Nephron progenitor cell (in vitro differentiated cells): Measurements from ENCODE around the gene NR1D2.
"Not testable (repeated sequence)": the region's sequence is repeated elsewhere in the genome, so short reads cannot be mapped to it uniquely, and the experiment has no call there.

Experiments used
- DNase-seq: peaks from one replicate; pipeline ENCODE4 v3.0.0; 2021
- H3K27ac Mint-ChIP-seq: 2 replicates; pipeline ENCODE4 v1.8.0; 2021; ENCODE audit warnings: mild to moderate bottlenecking, moderate library complexity, mixed read lengths
- H3K27me3 Mint-ChIP-seq: 2 replicates; pipeline ENCODE4 v1.8.0; 2021; ENCODE audit warnings: mild to moderate bottlenecking, low read depth, mixed read lengths; ENCODE audit not compliant: poor library complexity
- H3K36me3 Mint-ChIP-seq: 2 replicates; pipeline ENCODE4 v1.8.0; 2021; ENCODE audit warnings: low read depth, mixed read lengths
- H3K4me1 Mint-ChIP-seq: 2 replicates; pipeline ENCODE4 v1.8.0; 2021; ENCODE audit warnings: mixed read lengths
- H3K4me3 Mint-ChIP-seq: 2 replicates; pipeline ENCODE4 v1.8.0; 2021; ENCODE audit warnings: mild to moderate bottlenecking, moderate library complexity, mixed read lengths
- H3K9me3 Mint-ChIP-seq: 2 replicates; pipeline ENCODE4 v1.8.0; 2021; ENCODE audit warnings: mild to moderate bottlenecking, moderate library complexity, mixed read lengths
- TF ChIP-seq, protein P1 (sequence below): fragments of 200-600 bp; sonication (generic); IDR thresholded peaks from 2 replicates; pipeline ENCODE4 v1.5.0; 2021; ENCODE audit warnings: antibody characterized with exemption

NR1D2 gene

DNA sequence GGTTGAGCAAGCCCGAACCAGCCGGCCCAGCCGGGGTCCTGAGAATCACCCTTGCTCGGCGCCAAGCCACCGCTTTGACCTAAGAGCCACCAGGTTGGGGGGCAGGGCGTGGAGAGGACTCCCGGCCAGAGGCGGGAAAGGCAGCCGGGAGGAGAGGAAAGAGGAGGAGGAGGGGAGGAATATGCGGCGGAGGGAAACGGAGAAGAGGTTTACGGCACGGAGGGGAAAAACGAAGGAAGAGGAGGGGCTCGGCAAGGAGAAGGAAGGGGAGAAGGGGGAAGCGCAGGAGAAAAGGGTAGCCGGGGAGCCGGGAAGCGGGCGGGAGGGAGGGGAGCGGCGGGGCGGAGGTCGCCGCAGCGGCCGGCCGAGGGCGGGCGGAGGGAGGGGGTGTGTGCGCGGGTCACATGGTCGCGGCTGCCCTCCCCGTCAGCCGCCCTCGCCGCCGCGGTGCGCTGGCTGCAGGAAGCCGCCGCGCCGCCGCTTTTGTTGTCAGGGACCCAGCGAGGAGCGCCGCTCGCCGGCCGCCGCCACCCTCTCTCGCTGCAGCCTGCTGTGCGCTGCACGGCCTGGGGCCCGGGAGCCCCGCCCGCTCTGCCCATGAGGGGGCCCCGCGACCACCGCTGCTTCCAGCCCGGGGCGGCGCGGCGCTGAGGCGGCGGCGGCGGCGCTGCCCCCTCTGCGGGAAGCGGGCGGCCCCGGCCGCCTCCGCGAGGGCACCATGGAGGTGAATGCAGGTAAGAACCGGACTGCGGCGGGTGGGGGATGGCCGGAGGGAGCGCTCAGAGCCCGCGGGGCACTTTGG is at the start of gene NR1D2:
Gene NR1D2, plus strand, starts transcription at position 426 of the 802 bp plus-strand sequence. Its CDS starts 293 bp downstream, at position 719.
- TF ChIP-seq, protein P1, sequence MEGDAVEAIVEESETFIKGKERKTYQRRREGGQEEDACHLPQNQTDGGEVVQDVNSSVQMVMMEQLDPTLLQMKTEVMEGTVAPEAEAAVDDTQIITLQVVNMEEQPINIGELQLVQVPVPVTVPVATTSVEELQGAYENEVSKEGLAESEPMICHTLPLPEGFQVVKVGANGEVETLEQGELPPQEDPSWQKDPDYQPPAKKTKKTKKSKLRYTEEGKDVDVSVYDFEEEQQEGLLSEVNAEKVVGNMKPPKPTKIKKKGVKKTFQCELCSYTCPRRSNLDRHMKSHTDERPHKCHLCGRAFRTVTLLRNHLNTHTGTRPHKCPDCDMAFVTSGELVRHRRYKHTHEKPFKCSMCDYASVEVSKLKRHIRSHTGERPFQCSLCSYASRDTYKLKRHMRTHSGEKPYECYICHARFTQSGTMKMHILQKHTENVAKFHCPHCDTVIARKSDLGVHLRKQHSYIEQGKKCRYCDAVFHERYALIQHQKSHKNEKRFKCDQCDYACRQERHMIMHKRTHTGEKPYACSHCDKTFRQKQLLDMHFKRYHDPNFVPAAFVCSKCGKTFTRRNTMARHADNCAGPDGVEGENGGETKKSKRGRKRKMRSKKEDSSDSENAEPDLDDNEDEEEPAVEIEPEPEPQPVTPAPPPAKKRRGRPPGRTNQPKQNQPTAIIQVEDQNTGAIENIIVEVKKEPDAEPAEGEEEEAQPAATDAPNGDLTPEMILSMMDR: no peak
- H3K36me3 Mint-ChIP-seq: peaks cover 7% of the 10 kb centered on the region
- peak; percentile 88 for DNase-seq
- H3K4me1 Mint-ChIP-seq: peaks cover 36% of the 10 kb centered on the region
- no peaks in the 10 kb centered on the region for H3K27me3 Mint-ChIP-seq
- H3K4me3 Mint-ChIP-seq: peak within 1 kb of the TSS; percentile 88
- no peaks in the 10 kb centered on the region for H3K9me3 Mint-ChIP-seq
- H3K27ac Mint-ChIP-seq: peak within 1 kb of the TSS; percentile 95

DNA sequence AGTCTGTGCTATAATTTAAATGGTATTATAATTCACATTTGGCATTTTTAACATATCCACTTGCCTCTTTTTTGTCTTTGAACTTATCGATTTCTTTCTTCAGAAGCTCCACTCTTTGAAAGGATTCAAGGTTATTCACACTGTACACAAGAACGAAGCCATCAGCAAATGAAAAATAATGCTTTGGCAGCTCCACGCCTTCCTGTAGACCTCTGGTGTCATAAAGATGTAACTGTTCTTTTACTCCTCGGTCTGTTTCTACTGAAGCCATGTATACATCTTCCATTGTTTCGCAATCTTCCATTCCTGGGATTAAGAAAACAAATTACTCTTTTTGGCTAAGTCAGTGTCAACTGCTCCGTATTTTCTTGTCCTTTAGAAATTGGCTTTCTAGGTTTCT is 44.3 kb upstream of the NR1D2 start:
- Mint-ChIP-seq H3K9me3 (peaks cover 50% of the 10 kb centered on the region), H3K27ac (no peak overlapping the region), H3K36me3 (peaks cover 98% of the 10 kb centered on the region), H3K4me3 (no peak overlapping the region), H3K4me1 (no peaks in the 10 kb centered on the region), H3K27me3 (peaks cover 3% of the 10 kb centered on the region)
- TF ChIP-seq, protein P1: no peak
- no peak for DNase-seq

GRCh38 chr3:23904545-23904944 is 40.5 kb upstream of the NR1D2 start:
- TF ChIP-seq, protein P1: no peak
- Mint-ChIP-seq H3K4me3 (no peak overlapping the region), H3K4me1 (no peaks in the 10 kb centered on the region), H3K27me3 (peaks cover 3% of the 10 kb centered on the region), H3K36me3 (peaks cover 89% of the 10 kb centered on the region), H3K27ac (no peak overlapping the region), H3K9me3 (peaks cover 20% of the 10 kb centered on the region)
- DNase-seq: no peak

- H3K4me1 Mint-ChIP-seq: peaks cover 8% of the 10 kb centered on the region
- peaks cover 5% of the 10 kb centered on the region for H3K9me3 Mint-ChIP-seq
- peaks cover 72% of the 10 kb centered on the region for H3K36me3 Mint-ChIP-seq
- no peak overlapping the region for H3K4me3 Mint-ChIP-seq
- H3K27me3 Mint-ChIP-seq: peaks cover 3% of the 10 kb centered on the region
- TF ChIP-seq, protein P1: no peak
- no peak overlapping the region for H3K27ac Mint-ChIP-seq
- DNase-seq: no peak
Observed at GRCh38 chr3:23909341-23909740, 35.7 kb upstream of the NR1D2 start.

GRCh38 chr3:23911397-23911796 is 33.7 kb upstream of the NR1D2 start:
- Mint-ChIP-seq H3K36me3 (peaks cover 52% of the 10 kb centered on the region), H3K4me3 (no peak overlapping the region), H3K4me1 (peaks cover 25% of the 10 kb centered on the region), H3K27ac (no peak overlapping the region), H3K9me3 (peaks cover 4% of the 10 kb centered on the region), H3K27me3 (no peaks in the 10 kb centered on the region)
- TF ChIP-seq, protein P1: no peak
- DNase-seq: no peak

DNA sequence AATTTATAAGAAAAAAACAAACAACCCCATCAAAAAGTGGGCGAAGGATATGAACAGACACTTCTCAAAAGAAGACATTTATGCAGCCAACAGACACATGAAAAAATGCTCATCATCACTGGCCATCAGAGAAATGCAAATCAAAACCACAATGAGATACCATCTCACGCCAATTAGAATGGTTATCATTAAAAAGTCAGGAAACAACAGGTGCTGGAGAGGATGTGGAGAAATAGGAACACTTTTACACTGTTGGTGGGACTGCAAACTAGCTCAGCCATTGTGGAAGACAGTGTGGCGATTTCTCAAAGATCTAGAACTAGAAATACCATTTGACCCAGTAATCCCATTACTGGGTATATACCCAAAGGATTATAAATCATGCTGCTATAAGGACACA is 32.8 kb upstream of the NR1D2 start:
- not testable (repeated sequence) for DNase-seq, H3K9me3 Mint-ChIP-seq, H3K27me3 Mint-ChIP-seq, H3K27ac Mint-ChIP-seq, H3K4me3 Mint-ChIP-seq
- Mint-ChIP-seq H3K4me1 (peaks cover 25% of the 10 kb centered on the region), H3K36me3 (peaks cover 45% of the 10 kb centered on the region)
